ENCODE data around the gene CAMKMT.

The CAMKMT gene

DNA sequence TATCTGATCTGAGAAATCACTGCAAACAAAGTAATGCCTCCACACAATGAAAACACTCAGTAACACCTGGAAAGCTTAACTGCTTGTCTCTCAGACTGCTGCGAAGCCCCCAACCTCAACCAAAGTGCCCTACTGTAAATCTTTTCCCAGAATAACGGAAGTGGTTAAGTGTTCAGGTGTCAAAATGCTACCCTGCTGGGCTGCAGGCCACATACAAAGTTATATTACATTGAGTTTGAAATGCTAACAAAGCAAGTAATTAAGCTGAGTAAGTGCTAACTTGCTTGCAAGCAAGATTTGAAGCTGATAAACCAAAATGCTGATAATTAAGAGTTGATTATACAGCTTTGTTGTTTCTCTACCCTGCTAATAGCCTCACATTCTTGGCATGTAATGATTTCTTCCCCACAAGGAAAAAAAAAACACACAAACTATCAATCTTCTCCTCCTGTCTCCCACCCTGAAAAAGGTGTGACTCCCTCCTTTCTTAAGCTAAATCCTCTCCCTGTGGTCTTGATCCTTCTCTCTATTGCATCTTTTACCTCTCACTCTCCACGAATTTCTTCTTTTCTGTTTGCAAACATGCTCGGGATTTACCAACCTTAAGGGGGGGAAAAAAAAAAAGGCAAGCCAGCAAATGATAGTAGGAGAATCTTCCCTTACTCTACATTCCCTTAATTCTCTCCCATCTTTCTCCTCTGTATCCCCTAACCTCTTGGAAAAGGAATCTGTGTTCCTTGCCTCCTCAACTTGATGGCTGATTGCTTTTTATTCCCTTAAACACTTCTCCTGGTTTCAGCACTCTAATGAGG is 312.9 kb downstream of the CAMKMT start:
- no peak for FAIRE-seq
- TF ChIP-seq CTCF (IDR thresholded peaks at IDR 0.05; ENCODE audit: insufficient read depth, missing control alignments) = no peak

DNA sequence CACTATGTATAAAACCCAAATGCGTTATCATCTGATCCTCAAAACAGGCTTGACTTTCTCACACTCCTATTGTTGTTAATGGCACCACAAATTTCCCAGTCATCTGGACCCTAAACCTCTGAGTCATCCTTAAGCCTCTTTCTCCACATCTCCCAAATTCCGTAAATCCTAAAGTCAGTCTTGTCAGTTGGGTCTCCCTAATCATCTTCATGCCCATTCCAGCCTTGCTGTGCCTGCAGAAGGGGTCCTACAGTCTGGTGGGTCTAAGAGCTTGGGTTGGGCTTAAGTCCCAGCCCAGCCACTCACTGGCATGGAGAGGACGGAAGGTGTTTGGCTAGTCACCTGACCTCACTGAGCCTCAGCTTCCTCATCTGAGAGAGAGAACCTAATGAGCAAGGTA is 314.6 kb downstream of the CAMKMT start:
- no peak for TF ChIP-seq CTCF (IDR thresholded peaks at IDR 0.05; ENCODE audit: insufficient read depth, missing control alignments)
- no peak for DNase-seq (ENCODE audit: insufficient read length, low spot score)
- no peak for FAIRE-seq

More for the DNA sequence above, 312.9 kb downstream of the CAMKMT start:
- DNase-seq (ENCODE audit: insufficient read length, low spot score) = no peak

DNA sequence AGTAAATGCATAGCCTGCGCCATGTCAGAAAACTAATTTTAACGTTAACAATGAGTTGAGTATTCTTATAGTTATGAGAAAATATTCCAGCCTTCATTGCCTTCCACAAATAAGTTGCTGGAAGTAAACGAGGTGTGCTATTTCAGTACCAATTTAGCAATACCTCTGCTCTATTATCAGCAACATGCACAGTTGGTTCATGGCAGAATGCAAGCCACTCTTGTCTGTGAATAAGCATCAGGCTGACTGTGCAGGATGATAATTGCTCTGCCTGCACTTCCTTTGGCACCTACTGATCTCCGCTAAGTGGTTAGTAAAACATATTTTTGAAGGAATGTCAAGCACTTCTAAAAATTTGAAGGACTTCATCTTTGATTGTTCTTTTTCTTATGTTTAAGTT is 317.8 kb downstream of the CAMKMT start:
- no peak for TF ChIP-seq CTCF (IDR thresholded peaks at IDR 0.05; ENCODE audit: insufficient read depth, missing control alignments)
- FAIRE-seq (no peak), DNase-seq (ENCODE audit: insufficient read length, low spot score) (no peak)

- no peak for FAIRE-seq
- TF ChIP-seq CTCF (IDR thresholded peaks at IDR 0.05; ENCODE audit: insufficient read depth, missing control alignments) = no peak
- DNase-seq (ENCODE audit: insufficient read length, low spot score) = no peak
These were observed 318.2 kb downstream of the CAMKMT start for GRCh38 chr2:44679990-44680389.

DNA sequence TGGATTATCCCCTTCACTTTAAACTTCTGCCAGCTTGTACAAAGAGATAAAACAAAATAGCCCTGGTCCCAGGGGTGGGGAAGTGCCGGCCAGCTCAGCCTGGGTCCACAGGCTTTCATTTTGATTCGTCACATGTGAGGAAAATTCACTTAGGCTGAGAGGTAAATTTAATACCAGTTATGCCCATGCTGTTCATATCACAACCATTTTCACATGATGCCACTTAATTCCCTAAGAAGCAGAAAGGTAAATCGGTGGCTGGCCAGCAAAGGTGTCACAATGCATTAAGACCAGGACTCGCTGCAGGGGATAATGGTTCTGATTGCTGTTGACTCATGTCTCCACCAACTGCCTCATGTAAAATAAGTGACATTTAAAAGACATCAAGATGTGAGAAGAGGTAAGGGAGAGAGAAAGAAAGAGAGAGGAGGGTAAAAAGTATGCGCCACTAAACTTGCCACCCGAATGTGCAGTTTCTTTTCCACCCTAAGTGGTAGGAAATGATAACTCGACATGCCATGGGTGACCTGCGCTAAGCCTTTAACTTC is 318.8 kb downstream of the CAMKMT start:
- no peak for TF ChIP-seq CTCF (IDR thresholded peaks at IDR 0.05; ENCODE audit: insufficient read depth, missing control alignments)
- FAIRE-seq = no peak

DNA sequence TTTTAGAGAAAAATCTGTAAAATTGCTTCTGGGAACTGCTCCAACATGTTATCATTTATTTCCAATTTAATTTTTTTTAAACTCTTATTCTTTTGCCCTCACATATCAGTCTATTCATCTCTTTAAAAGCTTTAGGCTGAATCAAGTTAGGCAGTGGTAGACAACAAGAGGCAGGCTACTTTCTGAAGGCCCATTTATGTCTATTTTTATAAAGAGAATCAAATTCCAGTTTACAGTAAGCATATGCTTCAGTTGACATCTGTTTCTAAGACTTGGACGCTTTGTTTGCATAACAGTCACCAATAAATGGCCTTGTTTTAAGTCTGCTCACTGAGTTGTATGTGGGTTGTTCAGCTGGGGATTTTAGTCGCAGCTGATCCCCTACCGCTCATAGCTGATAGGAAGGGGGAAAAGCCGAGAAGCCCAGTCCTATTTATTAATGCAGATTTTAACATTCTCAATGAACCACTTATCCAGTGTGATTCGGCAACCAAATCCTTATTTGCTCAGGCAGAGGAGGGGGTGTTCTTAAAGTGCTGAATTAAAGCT is 319.3 kb downstream of the CAMKMT start:
- no peak for DNase-seq (ENCODE audit: insufficient read length, low spot score)
- FAIRE-seq = no peak
- no peak for TF ChIP-seq CTCF (IDR thresholded peaks at IDR 0.05; ENCODE audit: insufficient read depth, missing control alignments)

More for the DNA sequence above, 318.8 kb downstream of the CAMKMT start:
- no peak for DNase-seq (ENCODE audit: insufficient read length, low spot score)

DNA sequence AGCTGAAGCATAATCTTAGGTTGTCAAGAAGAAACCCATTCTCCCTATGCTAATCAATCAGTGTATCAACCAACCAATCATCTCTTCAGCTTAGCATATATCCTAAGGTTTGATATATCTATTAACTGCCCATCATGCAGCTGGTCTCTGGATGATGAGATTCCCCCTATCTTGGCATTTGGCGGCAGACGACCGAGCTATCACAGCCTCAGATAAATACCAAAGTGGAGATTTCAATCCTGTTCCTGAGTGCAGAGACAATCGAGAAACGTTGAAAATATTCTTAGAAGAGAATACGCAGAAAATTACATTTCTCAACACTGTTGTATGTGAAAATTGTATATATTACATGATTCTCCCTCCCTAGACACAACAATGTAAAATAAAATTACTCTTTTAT is 320.7 kb downstream of the CAMKMT start:
- no peak for DNase-seq (ENCODE audit: insufficient read length, low spot score)
- no peak for FAIRE-seq
- no peak for TF ChIP-seq CTCF (IDR thresholded peaks at IDR 0.05; ENCODE audit: insufficient read depth, missing control alignments)

Measured in D721Med (cell line).